SHP77 (cell line): ENCODE results near the gene C5orf34.
"Not testable (repeated sequence)": the region's sequence is repeated elsewhere in the genome, so short reads cannot be mapped to it uniquely, and the experiment has no call there.

ENCODE experiments used
- DNase-seq, 2 experiments: peaks; one replicate each; lab custom pipeline; 2025; lab: John Stamatoyannopoulos, UW

C5orf34 gene, protein sequence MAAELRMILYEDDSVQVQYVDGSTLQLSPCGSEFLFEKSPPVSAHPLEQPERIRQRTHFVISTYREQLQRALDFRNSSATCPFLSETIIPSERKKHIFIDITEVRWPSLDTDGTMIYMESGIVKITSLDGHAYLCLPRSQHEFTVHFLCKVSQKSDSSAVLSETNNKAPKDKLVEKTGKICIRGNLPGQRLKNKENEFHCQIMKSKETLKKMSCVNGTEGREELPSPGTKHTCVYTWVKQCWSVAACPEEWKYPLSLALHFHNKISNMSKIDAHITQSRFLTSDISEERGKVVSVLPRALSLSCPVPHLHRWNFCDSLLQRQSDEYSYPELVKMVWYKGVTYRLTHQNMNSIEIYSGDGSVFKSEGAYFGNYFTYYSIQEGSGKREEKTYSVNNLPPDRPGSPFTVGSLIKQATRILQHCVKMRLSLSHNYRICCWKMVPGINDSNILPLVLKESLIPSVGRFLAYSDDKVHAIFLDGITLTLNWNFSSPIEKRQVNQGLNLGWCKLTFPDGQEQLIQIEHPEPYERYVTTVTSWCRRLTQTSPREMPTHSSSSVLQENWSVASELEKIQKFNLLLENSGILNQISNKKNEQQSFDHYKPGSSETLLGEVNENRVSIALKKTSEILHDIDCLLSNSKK

DNA sequence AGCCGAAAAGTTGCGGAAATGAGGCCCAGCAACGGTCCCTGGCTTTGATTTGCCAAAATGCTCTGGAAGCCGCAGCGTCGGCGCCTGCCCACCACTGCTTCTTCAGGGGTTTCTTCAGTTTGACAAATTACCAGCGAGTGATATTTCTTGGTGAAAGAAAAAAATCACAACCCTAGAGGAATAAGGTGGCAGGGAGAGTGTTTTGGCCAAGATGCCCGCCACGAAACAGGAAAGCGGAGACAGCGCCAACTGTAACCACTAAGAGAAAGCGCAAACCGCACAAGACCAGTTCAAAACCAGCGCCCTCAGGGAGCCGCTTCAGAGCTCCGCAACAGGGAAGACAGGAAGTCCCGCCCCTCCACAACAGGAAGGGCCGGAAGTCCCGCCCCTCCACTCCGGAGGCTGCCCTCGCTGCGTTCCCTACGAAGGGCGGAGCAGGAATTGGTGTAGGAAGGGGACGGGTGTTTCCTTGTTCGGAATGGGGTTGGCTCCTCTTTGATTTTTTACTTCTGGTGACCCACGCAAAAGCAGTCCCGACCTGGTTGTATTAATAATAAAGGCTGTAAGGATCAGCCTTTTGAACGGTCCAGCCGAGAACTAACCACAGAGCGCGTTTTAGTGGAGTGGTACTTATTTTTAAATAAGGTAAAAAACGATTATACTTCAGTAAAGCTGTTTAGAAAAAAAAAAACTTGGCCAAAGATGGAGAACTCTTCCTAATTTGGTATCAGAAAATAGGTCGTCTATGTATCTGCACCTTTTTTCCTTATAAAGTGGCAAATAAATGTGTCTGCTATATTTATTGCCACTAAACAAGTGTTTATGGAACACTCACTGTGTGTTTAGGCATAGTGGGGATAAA, at the start of gene C5orf34:
Gene C5orf34 (minus strand): TSS at position 333 of the 862 bp plus-strand sequence. CDS start 5,809 bp downstream, outside the sequence.
- DNase-seq, result peak; percentile 98 to 99

DNA sequence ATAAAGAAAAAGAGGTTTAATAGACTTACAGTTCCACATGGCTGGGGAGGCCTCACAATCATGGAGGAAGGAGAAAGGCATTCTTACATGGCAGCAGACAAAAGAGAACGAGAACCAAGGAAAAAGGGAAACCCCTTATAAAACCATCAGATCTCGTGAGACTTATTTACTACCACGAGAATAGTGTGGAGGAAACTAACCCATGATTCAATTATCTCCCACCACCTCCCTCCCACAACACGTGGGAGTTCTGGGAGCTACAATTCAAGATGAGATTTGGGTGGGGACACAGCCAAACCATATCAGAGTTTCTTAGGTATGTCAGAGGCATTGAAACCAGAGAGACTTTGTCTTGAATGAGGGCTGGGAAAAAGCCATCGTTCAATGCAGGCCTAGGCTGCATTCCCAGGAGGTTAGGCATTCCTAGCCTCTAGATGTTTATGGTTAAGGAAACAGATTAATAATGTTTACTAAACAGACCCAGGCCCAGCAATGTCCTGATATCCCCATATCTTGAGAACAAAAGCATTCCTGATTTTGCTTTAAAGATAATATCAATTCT, 49.4 kb upstream of the C5orf34 start:
- DNase-seq, result no peak

DNA sequence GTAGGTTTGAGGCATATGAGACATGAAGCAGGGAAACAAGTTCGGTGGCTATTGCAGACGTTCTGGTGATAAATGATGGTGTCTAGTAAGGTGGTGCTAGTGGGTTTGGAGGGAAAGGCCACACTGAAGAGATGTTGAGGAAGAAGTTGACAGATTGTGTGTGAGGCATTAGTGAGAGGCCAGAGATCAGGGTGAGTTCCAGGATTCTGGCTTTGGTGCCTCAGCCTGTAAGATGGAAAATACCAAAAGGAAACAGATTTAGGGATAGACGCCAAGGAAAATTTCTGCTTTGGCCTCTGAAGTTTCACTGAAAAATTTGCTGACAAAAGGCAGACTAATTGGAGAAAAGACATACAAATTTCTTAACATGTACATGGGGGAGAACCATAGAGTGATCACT, 48.4 kb upstream of the C5orf34 start:
- DNase-seq, result no peak

DNA sequence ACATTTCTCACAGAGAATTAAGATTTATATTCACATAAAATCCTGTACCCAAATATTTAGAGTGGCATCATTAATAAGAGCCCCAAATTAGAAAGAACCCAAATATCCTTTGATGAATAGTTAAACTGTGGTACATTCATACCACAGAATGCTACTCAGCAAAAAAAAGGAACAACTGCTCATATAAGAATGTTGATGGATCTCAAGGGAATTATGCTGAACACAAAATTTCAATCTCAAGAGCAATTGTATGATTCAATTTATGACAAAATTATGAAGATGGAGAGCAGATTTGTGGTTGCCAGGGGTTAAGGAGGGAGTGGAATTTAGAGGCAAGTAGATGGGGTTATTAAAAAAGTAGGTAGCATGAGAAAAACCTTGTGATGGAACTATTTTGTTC, 46.4 kb upstream of the C5orf34 start:
- DNase-seq, result no peak

DNA sequence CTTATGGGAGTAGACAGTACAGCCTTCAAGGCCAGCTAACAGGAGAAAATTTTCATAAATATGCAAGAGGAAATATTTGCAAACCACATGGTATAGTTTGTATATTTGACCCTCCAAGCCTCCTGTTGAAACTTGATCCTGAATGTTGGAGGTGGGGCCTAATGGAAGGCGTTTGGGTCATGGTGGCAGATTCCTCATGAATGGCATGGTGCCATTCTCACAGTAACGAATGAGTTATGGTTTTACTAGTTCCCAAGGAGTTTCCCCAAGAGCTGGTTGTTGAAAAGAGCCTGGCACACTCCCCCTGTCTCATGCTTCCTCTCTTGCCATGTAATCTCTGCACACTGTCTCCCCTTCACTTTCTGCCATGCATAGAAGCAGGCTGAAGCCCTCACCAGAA, 45.2 kb upstream of the C5orf34 start:
- DNase-seq, result no peak

DNA sequence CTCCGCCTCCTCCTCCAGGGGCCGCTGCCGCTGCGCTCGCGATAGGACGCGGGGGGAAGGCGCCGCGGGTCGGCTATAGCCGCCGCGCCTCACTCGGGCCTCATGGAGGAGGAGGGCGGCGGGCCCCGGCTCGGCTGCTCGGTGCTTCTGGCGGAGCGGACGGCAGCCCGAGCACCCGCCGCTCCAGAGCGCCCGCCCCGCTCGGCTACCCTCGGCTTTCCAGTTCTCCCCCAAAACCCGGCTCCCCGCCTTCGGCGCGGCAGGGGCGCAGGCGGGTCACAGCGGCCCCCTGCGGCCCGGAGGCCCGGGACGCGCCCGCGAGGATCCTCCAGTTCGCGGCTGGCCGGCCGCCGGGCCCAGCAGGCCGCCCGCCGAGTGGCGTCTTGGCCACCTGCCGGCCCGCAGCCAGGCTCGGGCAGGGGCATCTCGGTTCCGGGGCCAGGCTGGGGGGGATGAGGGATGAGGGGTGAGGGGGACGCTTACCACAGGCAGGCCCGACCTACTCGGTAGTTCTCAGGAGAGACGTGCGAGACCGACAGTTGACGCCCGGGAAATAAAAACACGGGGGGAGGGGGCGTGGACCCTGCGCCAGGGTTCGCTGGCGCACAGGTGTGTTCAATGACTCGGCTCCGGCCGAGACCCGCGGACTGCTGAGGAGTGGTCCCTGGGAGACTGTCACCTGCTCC, 42.1 kb upstream of the C5orf34 start, which contains the start of gene PAIP1:
Gene PAIP1 (minus strand): TSS at position 221 of the 686 bp plus-strand sequence. CDS start 231 bp downstream, outside the sequence.
- peak; percentile 77 to 89 for DNase-seq

DNA sequence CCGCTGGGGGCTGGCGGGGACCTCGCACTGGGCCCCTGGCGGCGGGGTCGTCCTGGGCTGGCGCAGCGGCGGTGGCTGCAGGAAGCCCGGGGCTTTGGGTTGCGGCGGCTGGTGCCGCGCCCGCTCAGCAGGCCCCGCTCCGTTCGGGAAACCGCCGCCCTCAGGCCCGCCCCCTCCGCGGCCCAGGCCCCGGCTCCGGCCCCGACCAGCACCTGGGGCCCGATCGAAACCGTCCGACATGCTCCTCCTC, 41.6 kb upstream of the C5orf34 start:
- not testable (repeated sequence) for DNase-seq

DNA sequence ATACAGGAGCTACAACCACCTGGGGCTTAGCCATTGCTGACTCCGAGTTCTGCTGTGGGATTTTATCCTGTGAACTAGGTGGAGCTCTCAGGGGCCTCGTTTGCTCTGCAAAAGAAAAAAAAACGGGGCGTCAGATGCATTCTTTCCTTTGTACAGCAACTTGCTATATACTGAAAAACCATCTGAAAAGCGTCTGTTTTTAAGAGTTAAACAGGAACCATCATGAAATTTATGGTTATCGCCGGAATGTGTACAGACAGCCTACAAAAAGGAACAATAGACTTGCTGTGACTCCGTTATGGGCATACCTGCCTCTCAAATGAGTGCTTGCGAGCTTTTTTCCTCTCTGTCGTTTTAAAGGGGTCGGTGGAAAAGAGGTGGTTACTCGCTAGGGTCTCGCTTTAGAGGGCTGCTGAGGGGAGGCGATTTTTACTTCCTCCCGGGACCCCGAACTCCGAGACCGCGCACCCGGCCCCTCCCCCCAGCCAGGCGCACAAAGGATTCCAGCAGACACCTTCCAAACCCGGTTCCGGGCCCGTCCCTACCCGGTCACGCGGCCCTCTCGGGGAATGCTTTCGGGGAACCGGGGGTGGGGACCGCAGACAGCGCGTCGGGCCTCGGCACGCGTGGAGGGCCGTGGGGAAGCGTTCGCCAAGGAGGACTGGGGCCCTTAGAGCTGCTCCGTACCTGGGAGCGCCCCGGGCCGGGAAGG, 41.1 kb upstream of the C5orf34 start:
- peak; percentile 37 to 59 for DNase-seq

DNA sequence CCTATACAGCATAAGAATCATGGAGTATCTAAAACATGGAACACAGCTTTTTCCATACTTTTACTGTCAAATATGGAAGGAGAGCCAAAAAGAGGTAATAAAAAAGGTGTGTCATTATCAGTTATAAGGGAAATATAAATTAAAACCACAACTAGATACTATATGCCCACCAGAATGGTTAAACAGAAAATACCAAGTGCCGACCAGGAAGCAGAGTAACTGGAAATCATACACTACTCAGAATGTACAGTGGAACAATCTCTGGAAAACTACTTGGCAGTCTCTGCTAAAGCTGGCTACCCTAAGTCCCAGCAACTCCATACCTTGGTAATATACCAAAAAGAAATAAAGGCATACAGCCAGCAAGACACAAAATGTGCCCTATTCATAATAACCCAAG, 39.5 kb upstream of the C5orf34 start:
- DNase-seq, result no peak

DNA sequence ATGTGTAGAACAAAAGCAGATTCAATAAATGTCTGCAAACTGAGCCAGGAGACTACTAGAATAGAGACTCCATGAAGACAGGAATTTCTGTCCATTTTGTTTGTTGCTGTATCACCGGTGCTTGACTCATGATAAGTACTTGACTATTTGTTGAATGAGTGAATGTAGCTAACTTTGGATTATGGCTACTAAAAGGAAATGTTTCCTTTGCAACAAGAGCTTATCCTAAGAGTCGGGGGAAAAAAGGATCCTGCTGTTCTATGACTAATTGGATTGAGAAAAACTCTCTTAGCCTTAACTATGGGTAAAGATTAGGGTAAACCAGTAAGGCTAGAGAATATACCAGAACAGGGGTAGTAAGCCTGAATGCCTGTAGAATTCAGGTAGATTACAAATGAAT, 38.4 kb upstream of the C5orf34 start:
- DNase-seq, result no peak

DNA sequence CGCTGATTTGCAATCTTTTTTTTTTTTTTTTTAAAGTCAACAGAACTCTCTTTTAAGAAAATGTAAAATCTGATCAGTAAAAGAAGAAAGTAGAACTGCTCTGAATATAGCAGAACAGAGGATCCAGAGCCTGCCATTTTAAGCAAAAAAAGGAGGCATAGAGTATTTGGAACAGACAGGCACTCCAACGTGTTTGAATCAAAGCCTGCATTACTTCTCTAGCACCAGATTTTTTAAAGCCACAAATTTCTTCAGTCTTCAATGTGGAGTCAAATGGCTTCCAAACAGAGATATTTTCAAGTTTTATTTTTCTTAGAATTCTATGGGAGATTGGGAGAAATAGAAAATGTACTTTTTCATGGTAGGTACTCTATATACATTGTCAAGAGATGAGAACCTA, 36.8 kb upstream of the C5orf34 start:
- DNase-seq, result no peak

DNA sequence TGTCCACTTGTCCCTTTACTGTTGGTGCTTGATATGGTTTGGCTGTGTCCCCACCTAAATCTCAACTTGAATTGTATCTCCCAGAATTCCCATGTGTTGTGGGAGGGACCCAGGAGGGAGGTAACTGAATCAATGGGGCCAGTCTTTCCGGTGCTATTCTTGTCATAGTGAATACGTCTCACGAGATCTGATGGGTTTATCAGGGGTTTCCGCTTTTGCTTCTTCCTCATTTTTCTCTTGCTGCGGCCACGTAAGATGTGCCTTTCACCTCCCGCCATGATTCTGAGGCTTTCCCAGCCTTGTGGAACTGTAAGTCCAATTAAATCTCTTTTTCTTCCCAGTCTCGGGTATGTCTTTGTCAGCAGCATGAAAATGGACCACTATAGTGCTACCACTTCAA, 34.3 kb upstream of the C5orf34 start:
- DNase-seq, result not testable (repeated sequence)

DNA sequence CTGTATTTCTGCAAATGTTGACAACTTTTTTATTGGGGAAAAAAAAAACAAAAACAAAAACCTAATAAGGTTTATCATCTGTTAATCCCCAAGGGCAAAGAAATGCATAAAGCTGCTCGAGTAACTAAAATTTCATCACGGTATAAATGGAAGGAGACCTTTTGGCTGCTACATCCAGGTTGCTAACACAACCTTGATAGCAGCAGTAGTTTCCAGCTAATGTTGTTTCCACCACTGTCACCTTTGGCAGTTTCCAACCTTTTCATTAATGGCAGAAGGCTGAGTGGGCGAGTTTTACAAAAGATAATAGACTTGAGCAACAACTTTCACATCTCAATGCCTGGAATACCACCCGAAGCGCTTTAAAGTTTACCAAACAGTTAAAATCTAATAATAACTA, 33.4 kb upstream of the C5orf34 start:
- DNase-seq, result no peak

DNA sequence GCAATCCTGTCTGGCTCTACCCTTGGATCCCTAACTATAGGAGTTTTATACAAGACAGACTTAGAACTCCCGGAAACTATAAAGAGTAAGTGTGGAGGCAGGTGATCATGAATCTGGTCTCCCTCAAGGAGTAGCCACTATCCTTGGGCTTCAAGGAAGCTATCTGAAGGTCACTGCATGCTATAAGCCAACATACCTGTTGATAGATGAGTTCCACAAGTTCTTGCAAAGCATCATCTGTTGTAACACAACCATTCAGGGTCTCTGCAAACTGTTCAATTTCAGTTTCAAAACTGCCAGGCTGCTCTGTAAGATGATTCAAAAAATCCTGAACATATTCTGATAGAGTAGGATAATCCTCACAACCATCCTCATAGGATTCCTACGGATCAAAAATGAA, 32.6 kb upstream of the C5orf34 start:
- no peak for DNase-seq

DNA sequence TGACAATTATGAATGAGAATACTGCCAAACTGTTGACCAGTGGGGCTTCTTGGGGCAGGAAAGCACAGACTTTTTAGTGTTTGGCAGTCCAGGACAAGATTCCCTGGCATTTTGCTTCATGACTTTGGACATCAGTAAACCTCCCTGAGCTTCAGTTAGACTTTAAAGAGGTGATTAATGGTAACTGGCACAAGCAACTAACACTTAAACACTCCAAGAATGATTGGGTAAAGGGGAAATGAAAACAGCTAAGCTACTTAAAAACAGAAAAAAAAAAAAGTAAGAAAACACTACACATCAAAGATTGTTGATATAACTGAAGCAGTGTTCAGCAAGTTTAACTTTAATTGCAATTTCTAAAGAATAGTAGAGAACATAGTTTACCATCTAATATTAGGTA, 28.5 kb upstream of the C5orf34 start:
- no peak for DNase-seq

DNA sequence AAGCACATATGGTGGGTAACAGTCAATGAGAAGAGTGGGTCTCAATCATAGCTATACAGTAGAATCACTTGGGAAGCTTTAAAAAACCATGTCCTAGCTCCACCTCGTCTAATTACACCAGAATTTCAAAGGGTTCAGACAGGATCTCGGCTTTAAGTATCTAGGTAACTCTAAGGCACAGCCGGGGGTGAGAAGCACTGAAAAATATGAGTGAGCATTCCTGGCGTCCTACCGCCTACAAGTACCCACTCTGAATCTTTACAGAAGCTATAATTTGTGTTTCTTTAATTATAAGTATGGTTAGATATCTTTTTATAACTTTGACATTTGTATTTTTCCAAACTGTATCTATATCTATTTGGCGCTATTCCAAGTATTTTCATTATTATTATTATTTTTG, 25.8 kb upstream of the C5orf34 start:
- DNase-seq, result no peak

DNA sequence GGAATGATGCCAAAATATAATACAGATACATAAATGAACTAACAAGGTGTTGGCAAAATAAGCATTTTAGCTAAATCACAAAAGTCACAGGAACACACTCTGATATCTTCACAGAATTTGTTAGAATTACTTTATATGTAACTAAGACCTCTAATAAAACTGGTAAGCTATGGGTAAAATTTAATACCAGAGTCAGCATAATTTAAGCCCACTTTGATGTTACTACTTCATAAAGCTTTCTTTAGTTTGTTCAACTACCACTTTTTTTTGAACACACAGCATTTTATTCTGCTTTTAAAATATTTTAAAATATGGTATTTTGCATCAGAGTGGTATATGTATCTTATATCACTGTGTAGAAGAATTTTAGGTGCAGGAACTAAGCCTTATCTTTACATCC, 22.0 kb upstream of the C5orf34 start:
- DNase-seq, result no peak

DNA sequence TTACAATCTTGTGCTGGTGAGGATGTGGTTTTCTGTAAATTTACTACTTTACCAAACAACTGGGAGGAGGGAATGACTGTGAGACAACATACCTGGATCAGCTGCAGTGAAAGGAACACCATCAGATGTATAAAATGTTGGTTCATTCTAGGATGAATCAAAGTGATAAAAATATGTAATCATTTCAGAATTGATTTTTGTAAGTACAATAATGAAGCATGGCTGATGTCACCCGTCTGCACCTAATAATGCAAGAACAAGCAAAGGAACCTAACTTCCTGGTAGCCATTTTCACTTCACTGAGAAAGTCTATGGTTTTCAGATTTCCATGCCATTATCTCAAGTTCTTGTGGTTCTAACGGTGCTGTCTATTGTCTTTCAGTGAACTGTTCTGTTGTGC, 18.7 kb upstream of the C5orf34 start:
- no peak for DNase-seq

DNA sequence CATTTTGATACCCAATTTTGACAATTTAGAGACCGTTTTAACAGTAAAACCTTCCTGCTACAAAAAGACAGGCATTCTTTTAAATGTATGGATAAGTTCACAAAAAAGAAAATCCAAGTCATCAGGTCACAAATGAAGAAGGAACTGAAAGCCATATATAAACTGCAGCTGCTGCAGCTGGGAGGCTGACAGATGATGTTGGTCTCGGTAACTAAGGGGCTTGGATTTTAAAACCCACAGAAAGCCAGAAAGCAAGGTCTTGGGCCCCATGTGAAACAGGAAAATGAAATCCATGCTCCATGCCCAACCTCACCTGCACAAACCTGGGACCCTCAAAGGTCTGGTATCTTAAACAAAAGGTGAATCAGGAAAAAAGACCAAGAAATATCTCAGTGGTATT, 15.7 kb upstream of the C5orf34 start:
- no peak for DNase-seq

DNA sequence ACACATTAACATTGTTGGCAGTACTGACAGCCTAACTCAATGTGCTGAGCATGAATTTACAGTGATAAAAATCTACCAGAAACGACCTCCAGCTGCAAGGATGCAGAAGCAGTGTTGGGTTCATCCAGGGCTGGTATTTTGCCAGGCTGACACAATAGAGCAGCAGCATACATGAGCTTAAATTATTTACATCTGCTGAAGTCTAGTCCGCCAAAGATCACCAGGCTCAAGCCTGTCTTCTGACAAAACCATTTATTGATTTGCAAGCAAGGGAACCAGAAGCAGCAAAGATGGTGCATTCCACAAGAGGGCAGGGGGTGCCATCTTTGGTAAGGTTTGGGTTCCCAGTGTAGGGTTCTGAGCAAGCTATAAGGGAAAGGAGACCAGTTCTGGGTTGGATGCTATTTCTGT, 8.7 kb upstream of the C5orf34 start:
- DNase-seq, result no peak

DNA sequence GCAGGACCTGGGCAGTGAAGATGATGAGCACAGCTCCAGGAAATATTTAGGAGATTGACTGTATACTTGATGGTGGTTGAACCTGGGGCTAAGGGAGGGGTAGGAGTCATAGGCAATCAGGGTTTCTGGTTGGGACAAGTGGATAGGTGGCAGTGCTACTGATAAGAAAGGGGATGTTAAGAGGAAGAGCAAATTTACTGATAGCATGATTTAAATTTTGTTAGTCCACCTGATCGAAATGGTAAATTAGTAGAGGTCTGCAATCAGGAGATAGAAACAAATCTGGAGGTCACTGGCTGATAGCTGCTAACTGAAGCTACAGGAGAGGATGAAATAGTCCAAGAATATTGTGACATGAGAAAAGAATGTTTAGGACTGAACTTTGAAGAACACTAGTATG, 5.7 kb upstream of the C5orf34 start:
- DNase-seq, result no peak
